HCT116 (cell line): ENCODE data around the gene POU1F1.

Experiments
- CTCF ChIP-seq, 3 experiments: fragments of 200-600 bp in 1 of 3; sonication (generic) in 1 of 3; IDR thresholded peaks in 2 of 3; conservative IDR thresholded peaks in 1 of 3; 2 replicates each; pipeline ENCODE4 v1.5.1; 2012 to 2017; ENCODE audit warnings: low read depth in 2 of 3, low read length in 2 of 3, antibody characterized with exemption in 1 of 3, borderline replicate concordance in 1 of 3, control low read depth in 1 of 3, mild to moderate bottlenecking in 1 of 3, mixed read lengths in 1 of 3, mixed run types in 1 of 3, moderate library complexity in 1 of 3; ENCODE audit not compliant: insufficient read depth in 1 of 3
- EGR1 ChIP-seq: IDR thresholded peaks from 2 replicates; pipeline ENCODE4 v1.6.1; 2012; ENCODE audit warnings: low read depth

DNA sequence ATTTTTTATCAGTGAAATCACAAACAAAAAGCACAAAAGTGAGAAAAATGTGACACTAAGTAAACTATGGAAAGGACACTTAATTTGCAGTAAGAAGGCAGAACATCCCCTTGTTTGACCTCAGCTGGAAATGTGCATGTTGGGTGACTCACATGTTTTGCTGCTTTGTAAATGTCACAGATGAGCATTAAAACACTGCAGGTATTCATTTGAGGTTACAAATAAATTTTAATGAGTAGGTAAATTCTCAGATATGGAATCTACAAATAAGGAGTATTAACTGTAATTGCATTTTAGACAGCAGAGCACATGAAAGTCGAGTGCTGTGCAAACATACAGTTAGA lies 29.0 kb downstream of the POU1F1 start:
- TF ChIP-seq CTCF (IDR thresholded peaks at IDR 0.05 in 2 of 3, conservative IDR thresholded peaks at IDR 0.05 in 1 of 3; ENCODE audit: borderline replicate concordance in 1 of 3, insufficient read depth in 1 of 3, low read depth in 2 of 3, low read length in 2 of 3) = no peak
- TF ChIP-seq EGR1 = no peak
